Activated CD8-positive, alpha-beta memory T cell treated with anti-CD3 and anti-CD28 coated beads, Interleukin-2, amount 10 ng/mL, durations not matched to agents 7 days and 5 days (primary cell): ENCODE results near the gene OR7G2. TPM values are rescaled to one million over a fixed set of nuclear protein-coding genes. Genes with fewer than 3 reads are reported as not detected.
"Not testable (repeated sequence)": the region's sequence is repeated elsewhere in the genome, so short reads cannot be mapped to it uniquely, and the experiment has no call there.

ENCODE experiments used
- ATAC-seq: fragments of 150-1000 bp; cut with Tn5 transposase; one replicate; pipeline ENCODE4 v1.10.0; 2021; ENCODE audit warnings: moderate library complexity
- CTCF ChIA-PET: fragments of 350-600 bp; sonication (Branson Sonifier 250); formaldehyde crosslinking; loops from one replicate; lab custom pipeline; 2021; ENCODE audit warnings: antibody characterized with exemption; lab: Charles Lee
- DNase-seq: peaks from one replicate; pipeline ENCODE4 v3.0.0-alpha.2; 2020
- H3K27ac Mint-ChIP-seq: one replicate; pipeline ENCODE4 v1.8.0; 2021; ENCODE audit warnings: mild to moderate bottlenecking, mixed read lengths
- H3K27me3 Mint-ChIP-seq: one replicate; pipeline ENCODE4 v1.8.0; 2021; ENCODE audit warnings: mixed read lengths
- H3K36me3 Mint-ChIP-seq: one replicate; pipeline ENCODE4 v1.8.0; 2021; ENCODE audit warnings: mild to moderate bottlenecking, mixed read lengths
- H3K4me1 Mint-ChIP-seq: one replicate; pipeline ENCODE4 v1.8.0; 2021; ENCODE audit warnings: mixed read lengths
- H3K4me3 Mint-ChIP-seq: one replicate; pipeline ENCODE4 v1.8.0; 2021; ENCODE audit warnings: mild to moderate bottlenecking, moderate library complexity, mixed read lengths
- H3K9me3 Mint-ChIP-seq: one replicate; pipeline ENCODE4 v1.8.0; 2022; ENCODE audit warnings: low read depth, mixed read lengths
- total RNA-seq, 2 experiments: library from RNA; stranded (reverse); gene quantifications; one replicate each; pipeline ENCODE4 v1.2.3, GENCODE V29; 2021

The OR7G2 gene
- total RNA-seq, 2 experiments from 2014 or later: not detected

- no peak within 1 kb of the TSS for H3K4me3 Mint-ChIP-seq
- peaks cover 8% of the 10 kb centered on the region for H3K4me1 Mint-ChIP-seq
- DNase-seq: no peak
- H3K27ac Mint-ChIP-seq: no peak within 1 kb of the TSS
- no peaks in the 10 kb centered on the region for H3K9me3 Mint-ChIP-seq
- CTCF ChIA-PET: no interaction called here
- no peak for ATAC-seq
- H3K27me3 Mint-ChIP-seq: no peaks in the 10 kb centered on the region
- no peaks in the 10 kb centered on the region for H3K36me3 Mint-ChIP-seq
Observed at GRCh38 chr19:9126900-9127405, 19.7 kb upstream of the OR7G2 start, which contains the start of gene OR7G3. OR7G3 (minus strand) TSS chr19:9126950; CDS start chr19:9126950, 0 bp downstream.

DNA sequence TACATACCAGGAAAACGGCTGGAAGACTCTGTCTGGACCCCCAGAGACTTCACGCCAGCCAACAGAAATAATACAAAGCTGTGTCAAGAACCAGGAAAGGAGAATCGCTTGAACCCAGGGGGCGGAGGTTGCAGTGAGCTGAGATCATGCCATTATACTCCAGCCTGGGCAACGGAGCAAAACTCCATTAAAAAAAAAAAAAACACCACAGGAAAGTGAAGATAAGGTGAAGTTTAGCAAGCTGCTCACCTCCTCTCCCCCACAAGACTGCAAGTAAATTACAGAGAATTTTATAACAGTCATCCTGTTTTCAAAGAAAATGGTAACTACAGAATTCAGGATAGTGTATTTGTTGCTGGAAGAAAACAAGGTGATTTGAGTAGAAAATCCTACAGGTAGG lies 9.3 kb upstream of the OR7G2 start:
- Mint-ChIP-seq H3K4me1 (no peaks in the 10 kb centered on the region), H3K27me3 (peaks cover 2% of the 10 kb centered on the region), H3K27ac (no peak overlapping the region), H3K4me3 (no peak overlapping the region), H3K9me3 (no peaks in the 10 kb centered on the region), H3K36me3 (no peaks in the 10 kb centered on the region)
- CTCF ChIA-PET: no interaction called here
- ATAC-seq: no peak
- no peak for DNase-seq

GRCh38 chr19:9115307-9115813 lies 8.1 kb upstream of the OR7G2 start, which contains the start of gene OR7G1:
OR7G1 (minus strand) TSS chr19:9115763; CDS start chr19:9115763, 0 bp downstream.
- peaks cover 2% of the 10 kb centered on the region for H3K27me3 Mint-ChIP-seq
- H3K4me3 Mint-ChIP-seq: no peak within 1 kb of the TSS
- no peak within 1 kb of the TSS for H3K27ac Mint-ChIP-seq
- no peaks in the 10 kb centered on the region for H3K4me1 Mint-ChIP-seq
- ATAC-seq (no peak), DNase-seq (no peak)
- no peaks in the 10 kb centered on the region for H3K36me3 Mint-ChIP-seq
- CTCF ChIA-PET: no interaction called here
- no peaks in the 10 kb centered on the region for H3K9me3 Mint-ChIP-seq

DNA sequence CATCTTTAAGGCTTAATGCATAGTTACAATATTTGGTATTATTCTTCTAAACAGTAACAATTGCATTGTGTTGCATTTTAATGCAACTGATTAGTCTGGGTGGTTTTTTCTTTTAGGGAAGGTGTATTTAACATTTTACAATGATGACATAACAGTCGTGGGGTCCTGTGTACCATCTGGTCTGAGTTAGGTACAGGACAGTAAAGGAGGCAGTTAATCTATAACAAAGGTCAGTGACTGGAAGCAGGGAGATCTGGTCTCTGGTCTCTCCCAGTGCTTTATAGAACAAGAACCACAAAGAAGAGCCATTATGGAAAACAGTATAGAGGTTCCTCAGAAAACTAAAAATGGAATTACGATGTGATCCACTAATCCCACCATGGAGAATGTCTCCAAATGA lies 2.7 kb upstream of the OR7G2 start:
- Mint-ChIP-seq H3K9me3 (no peaks in the 10 kb centered on the region), H3K27me3 (peaks cover 3% of the 10 kb centered on the region), H3K4me1 (no peaks in the 10 kb centered on the region), H3K4me3 (no peak overlapping the region), H3K27ac (no peak overlapping the region), H3K36me3 (no peaks in the 10 kb centered on the region)
- CTCF ChIA-PET: no interaction called here
- ATAC-seq (no peak), DNase-seq (no peak)

DNA sequence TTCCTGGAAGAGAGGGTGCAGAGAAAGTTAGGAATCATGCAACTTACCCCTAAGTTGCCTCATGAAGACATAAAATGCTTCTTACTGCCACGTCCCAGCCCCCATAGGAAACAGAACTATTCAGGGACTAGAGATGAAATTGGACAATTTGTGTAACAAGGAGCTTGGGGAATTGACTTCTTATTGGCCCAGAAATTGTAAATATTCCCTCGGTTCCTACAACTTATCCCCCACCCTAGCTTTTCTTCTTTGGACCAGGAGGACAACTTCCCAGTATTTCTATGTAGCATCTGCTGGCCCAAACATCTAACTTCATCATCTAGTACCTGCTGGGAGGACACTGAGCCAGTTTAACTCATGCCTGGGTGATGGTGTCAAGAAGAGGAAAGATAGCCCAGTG lies 20.5 kb downstream of the OR7G2 start, which contains the start of gene OR1M1:
OR1M1 (plus strand) TSS at position 301 of the 400 bp plus-strand sequence. CDS start 6,184 bp downstream, outside the sequence.
- CTCF ChIA-PET: no interaction called here
- Mint-ChIP-seq H3K27me3 (peaks cover 2% of the 10 kb centered on the region), H3K27ac (no peak within 1 kb of the TSS)

GRCh38 chr19:9078651-9079050 lies 28.6 kb downstream of the OR7G2 start:
- H3K27ac Mint-ChIP-seq: no peak overlapping the region

More for the DNA sequence above, 20.5 kb downstream of the OR7G2 start, which contains the start of gene OR1M1:
- DNase-seq (no peak), ATAC-seq (no peak)
- Mint-ChIP-seq H3K9me3 (no peaks in the 10 kb centered on the region), H3K36me3 (no peaks in the 10 kb centered on the region), H3K4me1 (no peaks in the 10 kb centered on the region), H3K4me3 (no peak within 1 kb of the TSS)

DNA sequence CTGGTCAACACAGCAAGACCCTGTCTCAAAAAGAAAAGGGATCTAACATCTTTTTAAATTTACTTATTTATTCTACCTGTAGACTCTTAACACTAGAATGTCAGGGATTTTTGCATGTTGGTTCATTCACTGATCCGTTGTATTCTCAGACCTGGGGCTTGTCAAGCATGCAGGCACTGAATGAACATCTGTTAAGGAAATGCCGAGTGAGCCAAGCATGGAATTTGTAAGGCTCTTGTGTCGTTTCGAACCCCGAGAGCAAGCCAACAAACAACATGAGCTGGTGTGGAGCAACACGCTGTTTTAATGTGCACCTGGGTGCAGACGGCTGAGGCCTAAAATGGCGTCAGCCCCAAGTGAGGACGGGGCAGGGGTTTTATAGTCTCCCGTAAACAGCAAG lies 30.4 kb downstream of the OR7G2 start:
- no peak for ATAC-seq
- Mint-ChIP-seq H3K27ac (no peak overlapping the region), H3K4me1 (no peaks in the 10 kb centered on the region), H3K27me3 (no peaks in the 10 kb centered on the region), H3K9me3 (no peaks in the 10 kb centered on the region), H3K4me3 (no peak overlapping the region), H3K36me3 (no peaks in the 10 kb centered on the region)
- no peak for DNase-seq
- CTCF ChIA-PET: no interaction called here

More at GRCh38 chr19:9078651-9079050, 28.6 kb downstream of the OR7G2 start:
- ATAC-seq (no peak), DNase-seq (no peak)
- no peaks in the 10 kb centered on the region for H3K27me3 Mint-ChIP-seq
- H3K4me3 Mint-ChIP-seq: no peak overlapping the region
- CTCF ChIA-PET: no interaction called here
- H3K36me3 Mint-ChIP-seq: no peaks in the 10 kb centered on the region
- H3K4me1 Mint-ChIP-seq: no peaks in the 10 kb centered on the region
- no peaks in the 10 kb centered on the region for H3K9me3 Mint-ChIP-seq

DNA sequence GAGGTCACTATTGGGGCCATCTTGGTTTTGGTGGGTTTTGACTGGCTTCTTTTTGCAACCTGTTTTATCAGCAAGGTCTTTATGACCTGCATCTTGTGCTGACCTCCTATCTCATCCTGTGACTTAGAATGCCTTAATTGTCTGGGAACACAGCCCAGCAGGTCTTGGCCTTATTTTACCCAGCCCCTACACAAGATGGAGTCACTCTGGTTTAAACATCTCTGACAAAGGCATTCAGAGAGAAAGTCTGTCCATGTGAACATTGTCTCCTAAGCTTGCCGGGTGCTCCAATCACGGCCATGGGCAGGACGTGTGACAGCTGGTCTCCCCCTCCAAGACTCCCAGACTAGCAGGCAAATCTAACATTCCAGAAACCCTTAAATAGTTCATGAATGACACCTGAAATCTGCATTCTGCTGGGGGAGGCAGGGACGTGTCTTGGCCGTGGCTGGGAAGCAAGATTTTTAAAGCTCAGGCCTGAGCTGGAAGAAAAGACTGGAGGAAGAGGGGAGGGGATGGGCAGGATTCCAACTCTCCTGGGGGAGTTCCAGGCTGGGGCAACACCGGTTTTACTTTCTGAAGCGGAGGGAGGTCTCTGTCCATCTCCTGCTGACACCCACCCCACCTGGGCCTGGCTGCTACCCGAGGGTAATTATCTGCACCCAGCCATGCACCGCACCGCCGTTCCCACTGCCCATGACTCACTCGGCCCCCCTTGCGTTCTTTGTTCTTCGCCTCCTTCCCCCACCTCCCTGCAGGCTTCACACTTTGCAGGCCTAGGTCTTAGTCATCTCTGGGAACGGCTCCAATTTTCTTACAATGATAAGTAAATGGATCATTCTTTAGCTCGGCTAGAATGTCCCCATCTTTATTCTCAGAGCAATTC lies 32.0 kb downstream of the OR7G2 start:
- Mint-ChIP-seq H3K36me3 (no peaks in the 10 kb centered on the region), H3K27me3 (no peaks in the 10 kb centered on the region), H3K9me3 (no peaks in the 10 kb centered on the region), H3K27ac (no peak overlapping the region), H3K4me3 (no peak overlapping the region), H3K4me1 (no peaks in the 10 kb centered on the region)
- no peak for DNase-seq
- CTCF ChIA-PET: no interaction called here
- no peak for ATAC-seq

GRCh38 chr19:9073806-9074205 lies 33.5 kb downstream of the OR7G2 start:
- no peaks in the 10 kb centered on the region for H3K9me3 Mint-ChIP-seq
- ATAC-seq: no peak
- CTCF ChIA-PET: no interaction called here
- no peaks in the 10 kb centered on the region for H3K4me1 Mint-ChIP-seq
- no peak overlapping the region for H3K4me3 Mint-ChIP-seq
- H3K27ac Mint-ChIP-seq: no peak overlapping the region
- no peaks in the 10 kb centered on the region for H3K27me3 Mint-ChIP-seq
- no peaks in the 10 kb centered on the region for H3K36me3 Mint-ChIP-seq
- DNase-seq: no peak

- ATAC-seq, H3K27ac Mint-ChIP-seq, H3K4me3 Mint-ChIP-seq, H3K4me1 Mint-ChIP-seq, H3K27me3 Mint-ChIP-seq, H3K9me3 Mint-ChIP-seq, DNase-seq, CTCF ChIA-PET, H3K36me3 Mint-ChIP-seq: not testable (repeated sequence)
Observed at GRCh38 chr19:9071720-9072119, 35.6 kb downstream of the OR7G2 start.

DNA sequence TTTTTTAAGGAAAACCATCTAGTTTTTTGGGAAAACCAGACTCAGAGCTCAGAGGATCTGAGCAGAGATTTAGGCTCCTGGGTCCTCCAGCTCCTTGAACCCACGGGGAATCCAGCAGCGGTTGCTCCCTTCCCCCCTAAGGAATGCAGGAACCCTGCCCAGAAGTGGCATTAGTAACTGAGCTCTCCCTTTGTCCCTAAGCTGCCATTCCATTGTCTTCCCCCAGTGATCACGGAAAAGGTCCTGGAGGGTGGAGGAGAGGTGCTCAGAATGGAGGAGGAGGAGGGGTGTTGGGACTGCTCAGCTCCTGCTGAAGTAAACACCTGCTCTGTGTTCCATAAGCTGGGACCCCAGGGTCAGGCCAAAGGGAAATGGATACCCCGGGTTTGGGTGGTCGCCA lies 37.2 kb downstream of the OR7G2 start:
- no peak for ATAC-seq
- Mint-ChIP-seq H3K27ac (no peak overlapping the region), H3K4me3 (no peak overlapping the region), H3K36me3 (no peaks in the 10 kb centered on the region), H3K27me3 (no peaks in the 10 kb centered on the region), H3K4me1 (no peaks in the 10 kb centered on the region), H3K9me3 (no peaks in the 10 kb centered on the region)
- CTCF ChIA-PET: no interaction called here
- no peak for DNase-seq

- no peaks in the 10 kb centered on the region for H3K9me3 Mint-ChIP-seq
- DNase-seq (no peak), ATAC-seq (no peak)
- no peaks in the 10 kb centered on the region for H3K27me3 Mint-ChIP-seq
- no peak overlapping the region for H3K27ac Mint-ChIP-seq
- no peaks in the 10 kb centered on the region for H3K4me1 Mint-ChIP-seq
- CTCF ChIA-PET: no interaction called here
- no peak overlapping the region for H3K4me3 Mint-ChIP-seq
- no peaks in the 10 kb centered on the region for H3K36me3 Mint-ChIP-seq
Observed at GRCh38 chr19:9065457-9066014, 41.7 kb downstream of the OR7G2 start.

DNA sequence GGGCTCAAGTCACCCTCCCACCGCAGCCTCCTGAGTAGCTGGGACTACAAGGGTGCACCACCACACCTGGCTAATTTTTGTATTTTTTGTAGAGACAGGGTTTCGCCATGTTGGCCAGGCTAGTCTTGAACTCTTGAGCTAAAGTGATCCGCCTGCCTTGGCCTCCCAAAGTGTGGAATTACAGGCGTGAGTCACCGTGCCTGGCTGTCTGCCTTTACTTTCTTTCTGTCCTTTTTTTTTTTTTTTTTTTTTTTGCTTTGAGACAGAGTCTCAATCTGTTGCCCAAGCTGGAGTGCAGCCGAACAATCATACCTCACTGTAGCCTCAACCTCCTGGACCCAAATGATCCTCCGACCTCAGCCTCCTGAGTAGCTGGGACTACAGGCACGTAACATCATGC lies 45.4 kb downstream of the OR7G2 start:
- H3K27ac Mint-ChIP-seq: no peak overlapping the region
- no peaks in the 10 kb centered on the region for H3K27me3 Mint-ChIP-seq
- ATAC-seq (no peak), DNase-seq (no peak)
- H3K4me3 Mint-ChIP-seq: no peak overlapping the region
- CTCF ChIA-PET: interaction anchor here (0.9 kb wide), 1 partner anchor 481 kb away, joined by 3 read pairs; no protein-coding TSS in a partner anchor
- H3K36me3 Mint-ChIP-seq: no peaks in the 10 kb centered on the region
- no peaks in the 10 kb centered on the region for H3K9me3 Mint-ChIP-seq
- no peaks in the 10 kb centered on the region for H3K4me1 Mint-ChIP-seq
